Hepatocyte (in vitro differentiated cells): ENCODE data around the gene MCOLN2. TPM values are rescaled to one million over a fixed set of nuclear protein-coding genes. Genes with fewer than 3 reads are reported as not detected.

Experiments
- DNase-seq: peaks from one replicate; pipeline ENCODE4 v3.0.0-alpha.2; 2016; ENCODE audit warnings: low spot score
- H2AFZ ChIP-seq: fragments of 200-600 bp; sonication (generic); 2 replicates; pipeline ENCODE4 v1.6.0; 2016; ENCODE audit warnings: antibody characterized with exemption, mild to moderate bottlenecking
- H3K27ac ChIP-seq: fragments of 200-600 bp; sonication (generic); 2 replicates; pipeline ENCODE4 v1.5.1; 2016; ENCODE audit warnings: mild to moderate bottlenecking
- H3K27me3 ChIP-seq: fragments of 200-600 bp; sonication (generic); 2 replicates; pipeline ENCODE4 v1.6.1; 2016
- H3K36me3 ChIP-seq: fragments of 200-600 bp; sonication (generic); replicated peaks from 2 replicates; pipeline ENCODE4 v1.5.1; 2016; ENCODE audit warnings: low read depth; ENCODE audit not compliant: insufficient read depth
- H3K4me1 ChIP-seq: fragments of 200-600 bp; sonication (generic); 2 replicates; pipeline ENCODE4 v1.5.1; 2016; ENCODE audit warnings: mild to moderate bottlenecking, moderate library complexity; ENCODE audit not compliant: insufficient read depth
- H3K4me2 ChIP-seq: fragments of 200-600 bp; sonication (generic); 2 replicates; pipeline ENCODE4 v1.6.0; 2016
- H3K4me3 ChIP-seq: fragments of 200-600 bp; sonication (generic); 2 replicates; pipeline ENCODE4 v1.5.1; 2016; ENCODE audit warnings: mild to moderate bottlenecking
- H3K79me2 ChIP-seq: fragments of 200-600 bp; sonication (generic); 2 replicates; pipeline ENCODE4 v1.6.0; 2017; ENCODE audit warnings: mild to moderate bottlenecking
- H3K9me2 ChIP-seq: fragments of 200-600 bp; sonication (generic); replicated peaks from 2 replicates; pipeline ENCODE4 v1.6.0; 2017; ENCODE audit warnings: mild to moderate bottlenecking; ENCODE audit not compliant: insufficient read depth
- H3K9me3 ChIP-seq: fragments of 200-600 bp; sonication (generic); 2 replicates; pipeline ENCODE4 v1.5.1; 2016; ENCODE audit warnings: low read depth, mild to moderate bottlenecking
- H4K20me1 ChIP-seq: fragments of 200-600 bp; sonication (generic); 2 replicates; pipeline ENCODE4 v1.6.0; 2016; ENCODE audit warnings: mild to moderate bottlenecking; ENCODE audit not compliant: insufficient read depth, poor library complexity, severe bottlenecking
- EZH2 ChIP-seq: fragments of 200-600 bp; sonication (generic); IDR thresholded peaks from 2 replicates; pipeline ENCODE4 v1.6.1; 2016; ENCODE audit warnings: antibody characterized with exemption, mild to moderate bottlenecking, borderline replicate concordance
- EZH2phosphoT487 ChIP-seq: fragments of 200-600 bp; sonication (generic); IDR thresholded peaks from one replicate; pipeline ENCODE4 v1.6.1; 2018; ENCODE audit warnings: antibody characterized with exemption, mild to moderate bottlenecking, low read depth, moderate library complexity; ENCODE audit not compliant: unreplicated experiment, severe bottlenecking
- WGBS: methylation state at CpG from one replicate; pipeline ENCODE4 v1.1.6; 2016; ENCODE audit warnings: low lambda C conversion rate; ENCODE audit errors: missing lambda C conversion rate; 5-methylcytosine and 5-hydroxymethylcytosine counted together
- polyA plus RNA-seq: library from polyadenylated mRNA; unstranded; fragments of >200 nt; fragmentation: Nextera tagmentation; extraction: Ambion mirVana; gene quantifications from 2 replicates; pipeline ENCODE4 v1.2.1, GENCODE V29; 2016
- total RNA-seq: library from RNA; depleted of rRNA; stranded (reverse); fragments of >200 nt; gene quantifications from 2 replicates; pipeline ENCODE4 v1.2.3, GENCODE V29; 2014
- TF ChIP-seq, protein P1 (sequence below): fragments of 200-600 bp; sonication (generic); IDR thresholded peaks from 2 replicates; pipeline ENCODE4 v1.5.1; 2016; ENCODE audit warnings: antibody characterized with exemption, mild to moderate bottlenecking; ENCODE audit not compliant: poor library complexity

Gene MCOLN2
- total and polyA plus RNA-seq, 2 experiments from 2014 or later: 0.63 to 1.2 TPM

GRCh38 chr1:84944767-84945486, 52.0 kb downstream of the MCOLN2 start:
- WGBS: 24% methylated on average over 6 of the region's 6 CpGs
- Histone ChIP-seq H2AFZ (peak overlapping the region; percentile 41), H3K9me2 (no peaks in the 10 kb centered on the region), H3K36me3 (no peaks in the 10 kb centered on the region), H3K4me2 (peak overlapping the region; percentile 71), H3K4me3 (peak overlapping the region; percentile 15), H4K20me1 (no peaks in the 10 kb centered on the region), H3K9me3 (no peaks in the 10 kb centered on the region), H3K27me3 (peaks cover 5% of the 10 kb centered on the region), H3K4me1 (no peaks in the 10 kb centered on the region), H3K27ac (peak overlapping the region; percentile 32), H3K79me2 (no peaks in the 10 kb centered on the region)
- no peak for TF ChIP-seq EZH2phosphoT487
- TF ChIP-seq, protein P1, sequence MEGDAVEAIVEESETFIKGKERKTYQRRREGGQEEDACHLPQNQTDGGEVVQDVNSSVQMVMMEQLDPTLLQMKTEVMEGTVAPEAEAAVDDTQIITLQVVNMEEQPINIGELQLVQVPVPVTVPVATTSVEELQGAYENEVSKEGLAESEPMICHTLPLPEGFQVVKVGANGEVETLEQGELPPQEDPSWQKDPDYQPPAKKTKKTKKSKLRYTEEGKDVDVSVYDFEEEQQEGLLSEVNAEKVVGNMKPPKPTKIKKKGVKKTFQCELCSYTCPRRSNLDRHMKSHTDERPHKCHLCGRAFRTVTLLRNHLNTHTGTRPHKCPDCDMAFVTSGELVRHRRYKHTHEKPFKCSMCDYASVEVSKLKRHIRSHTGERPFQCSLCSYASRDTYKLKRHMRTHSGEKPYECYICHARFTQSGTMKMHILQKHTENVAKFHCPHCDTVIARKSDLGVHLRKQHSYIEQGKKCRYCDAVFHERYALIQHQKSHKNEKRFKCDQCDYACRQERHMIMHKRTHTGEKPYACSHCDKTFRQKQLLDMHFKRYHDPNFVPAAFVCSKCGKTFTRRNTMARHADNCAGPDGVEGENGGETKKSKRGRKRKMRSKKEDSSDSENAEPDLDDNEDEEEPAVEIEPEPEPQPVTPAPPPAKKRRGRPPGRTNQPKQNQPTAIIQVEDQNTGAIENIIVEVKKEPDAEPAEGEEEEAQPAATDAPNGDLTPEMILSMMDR: peak; percentile 96
- no peak for TF ChIP-seq EZH2
- DNase-seq: peak; percentile 93

DNA sequence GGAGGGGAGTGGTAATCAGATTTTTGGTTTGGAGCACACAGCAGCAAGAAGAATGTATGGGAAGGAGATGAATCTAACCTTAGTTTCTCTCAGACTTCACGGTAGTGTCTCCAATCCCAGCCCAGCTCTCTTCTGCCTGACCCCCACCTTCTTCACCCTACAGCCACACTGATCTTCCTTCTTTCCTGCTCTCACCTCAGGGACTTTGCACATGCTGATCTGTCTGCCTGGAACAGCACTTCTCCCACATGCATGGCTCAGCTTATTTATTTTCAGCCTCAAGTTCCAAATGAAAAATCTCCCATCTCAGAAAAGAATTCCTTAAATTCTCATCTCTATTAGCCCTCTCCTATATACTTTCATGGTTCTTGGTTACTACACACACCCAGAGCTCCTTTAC, 55.1 kb downstream of the MCOLN2 start:
- 86% methylated on average over 1 of the region's 1 CpG for WGBS
- Histone ChIP-seq H3K36me3 (no peaks in the 10 kb centered on the region), H4K20me1 (no peaks in the 10 kb centered on the region), H3K79me2 (no peaks in the 10 kb centered on the region), H3K27ac (no peak overlapping the region), H3K4me1 (no peaks in the 10 kb centered on the region), H3K9me3 (no peaks in the 10 kb centered on the region), H2AFZ (no peak overlapping the region), H3K4me3 (no peak overlapping the region), H3K27me3 (peaks cover 5% of the 10 kb centered on the region), H3K9me2 (no peaks in the 10 kb centered on the region), H3K4me2 (no peak overlapping the region)
- DNase-seq: no peak
- TF ChIP-seq, protein P1: no peak
- TF ChIP-seq EZH2phosphoT487 (no peak), EZH2 (no peak)

DNA sequence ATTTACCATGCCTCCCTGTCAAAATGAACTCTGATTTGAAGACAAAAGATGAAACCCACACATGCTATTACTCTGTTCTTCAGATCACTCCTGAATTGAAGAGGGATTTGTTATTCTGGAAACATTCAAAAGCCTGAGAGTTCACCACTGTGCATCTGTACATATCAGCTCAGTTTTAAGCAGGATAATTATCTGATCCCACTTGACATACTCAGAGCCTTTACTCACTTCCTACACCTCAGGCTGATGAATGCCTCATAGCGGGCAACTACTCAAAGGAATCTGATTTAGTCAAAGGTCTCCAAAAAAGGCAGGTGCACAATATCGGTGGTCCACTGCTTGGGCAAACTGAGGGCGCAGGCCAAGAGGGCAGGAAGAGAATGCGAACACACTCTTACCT, 56.4 kb downstream of the MCOLN2 start:
- H2AFZ ChIP-seq: no peak overlapping the region
- WGBS: 79% methylated on average over 4 of the region's 4 CpGs
- no peaks in the 10 kb centered on the region for H3K9me2 ChIP-seq

More for the DNA sequence above, 56.4 kb downstream of the MCOLN2 start:
- no peak overlapping the region for H3K27ac ChIP-seq
- no peak for DNase-seq
- no peaks in the 10 kb centered on the region for H4K20me1 ChIP-seq
- H3K9me3 ChIP-seq: no peaks in the 10 kb centered on the region
- no peak overlapping the region for H3K4me3 ChIP-seq
- H3K4me1 ChIP-seq: no peaks in the 10 kb centered on the region
- no peaks in the 10 kb centered on the region for H3K79me2 ChIP-seq
- peaks cover 5% of the 10 kb centered on the region for H3K27me3 ChIP-seq
- H3K36me3 ChIP-seq: no peaks in the 10 kb centered on the region
- TF ChIP-seq, protein P1: no peak
- TF ChIP-seq EZH2 (no peak), EZH2phosphoT487 (no peak)
- H3K4me2 ChIP-seq: no peak overlapping the region
